Naive thymus-derived CD4-positive, alpha-beta T cell (primary cell): Measurements from ENCODE around the gene SPAG6. TPM values are rescaled to one million over a fixed set of nuclear protein-coding genes. Genes with fewer than 3 reads are reported as not detected.
"Not testable (repeated sequence)": the region's sequence is repeated elsewhere in the genome, so short reads cannot be mapped to it uniquely, and the experiment has no call there.

Source experiments
- ATAC-seq: fragments of 150-1000 bp; cut with Tn5 transposase; 2 replicates; pipeline ENCODE4 v1.10.0; 2021; ENCODE audit warnings: mild to moderate bottlenecking, moderate library complexity
- CTCF ChIA-PET: fragments of 350-600 bp; sonication (Branson Sonifier 250); formaldehyde crosslinking; loops from one replicate; lab custom pipeline; 2021; ENCODE audit warnings: antibody characterized with exemption; lab: Charles Lee
- POLR2A ChIA-PET: fragments of 350-600 bp; sonication (Branson Sonifier 250); formaldehyde crosslinking; loops from one replicate; lab custom pipeline; 2021; ENCODE audit warnings: antibody characterized with exemption, inconsistent platforms; lab: Charles Lee
- DNase-seq, 9 donors: peaks; one replicate each; pipeline versions ENCODE4 v3.0.0 to v3.0.0-alpha.2; 2020 to 2022; ENCODE audit warnings: mixed read lengths in 1 of 9
- H3K27ac ChIP-seq: one replicate; pipeline ENCODE4 v1.7.0; 2013; ENCODE audit warnings: mild to moderate bottlenecking, low read depth, low read length, moderate library complexity
- H3K27me3 ChIP-seq, 2 donors: one replicate each; pipeline ENCODE4 v1.7.0; 2013; ENCODE audit warnings: low read length in 2 of 2, mild to moderate bottlenecking in 2 of 2, moderate library complexity in 2 of 2; ENCODE audit not compliant: control insufficient read depth in 2 of 2, insufficient read depth in 2 of 2
- H3K36me3 ChIP-seq, 3 experiments: 1 replicate in 2 of 3; 2 replicates in 1 of 3; pipeline ENCODE4 v1.7.0; 2013; ENCODE audit warnings: low read length in 3 of 3, mild to moderate bottlenecking in 3 of 3, moderate library complexity in 1 of 3; ENCODE audit not compliant: insufficient read depth in 3 of 3, control insufficient read depth in 2 of 3
- H3K4me1 ChIP-seq, 2 donors: one replicate each; pipeline ENCODE4 v1.7.0; 2013; ENCODE audit warnings: low read length in 2 of 2, mild to moderate bottlenecking in 2 of 2, moderate library complexity in 1 of 2; ENCODE audit not compliant: control insufficient read depth in 2 of 2, insufficient read depth in 2 of 2
- H3K4me3 ChIP-seq: 2 replicates; pipeline ENCODE4 v1.7.0; 2013; ENCODE audit warnings: mild to moderate bottlenecking, low read length
- H3K9me3 ChIP-seq, 3 experiments: 1 replicate in 2 of 3; 2 replicates in 1 of 3; pipeline ENCODE4 v1.7.0; 2013; ENCODE audit warnings: low read length in 3 of 3; ENCODE audit not compliant: control insufficient read depth in 2 of 3
- H3K27ac Mint-ChIP-seq, 9 donors: one replicate each; pipeline ENCODE4 v1.8.0; 2020 to 2022; ENCODE audit warnings: mixed read lengths in 9 of 9, mild to moderate bottlenecking in 8 of 9, moderate library complexity in 5 of 9, inconsistent platforms in 2 of 9
- H3K27me3 Mint-ChIP-seq, 5 donors: one replicate each; pipeline ENCODE4 v1.8.0; 2021 to 2022; ENCODE audit warnings: mixed read lengths in 5 of 5, mild to moderate bottlenecking in 1 of 5
- H3K36me3 Mint-ChIP-seq, 5 donors: one replicate each; pipeline ENCODE4 v1.8.0; 2020 to 2022; ENCODE audit warnings: mixed read lengths in 5 of 5, mild to moderate bottlenecking in 3 of 5, inconsistent platforms in 1 of 5
- H3K4me1 Mint-ChIP-seq, 7 donors: one replicate each; pipeline ENCODE4 v1.8.0; 2020 to 2022; ENCODE audit warnings: mixed read lengths in 7 of 7, mild to moderate bottlenecking in 3 of 7, inconsistent platforms in 1 of 7
- H3K4me3 Mint-ChIP-seq, 10 donors: one replicate each; pipeline ENCODE4 v1.8.0; 2020 to 2022; ENCODE audit warnings: mild to moderate bottlenecking in 10 of 10, mixed read lengths in 10 of 10, moderate library complexity in 6 of 10, inconsistent platforms in 2 of 10
- H3K9me3 Mint-ChIP-seq, 11 donors: one replicate each; pipeline ENCODE4 v1.8.0; 2020 to 2022; ENCODE audit warnings: mixed read lengths in 11 of 11, mild to moderate bottlenecking in 4 of 11, inconsistent platforms in 1 of 11, moderate library complexity in 1 of 11
- intact Hi-C, 2 donors: fragments of 100-400 bp; cut with micrococcal nuclease; formaldehyde crosslinking; loops; one replicate each; pipeline ENCODE4 v1.15.1; 2023
- polyA plus RNA-seq, 2 donors: library from polyadenylated mRNA; unstranded; fragments of 300-500 nt; fragmentation: Illumina TruSeq; gene quantifications; one replicate each; pipeline ENCODE4 v1.2.3, GENCODE V29; 2021
- total RNA-seq, 6 experiments: library from RNA in 5 of 6; stranded (reverse) in 5 of 6; gene quantifications; 1 replicate in 5 of 6; 2 replicates in 1 of 6; pipeline ENCODE4 v1.2.3 and lab custom pipeline; 2021 to 2026

The SPAG6 gene
- total and polyA plus RNA-seq, 7 experiments from 2014 or later = 0.46 to 0.93 TPM; not detected in 5

DNA sequence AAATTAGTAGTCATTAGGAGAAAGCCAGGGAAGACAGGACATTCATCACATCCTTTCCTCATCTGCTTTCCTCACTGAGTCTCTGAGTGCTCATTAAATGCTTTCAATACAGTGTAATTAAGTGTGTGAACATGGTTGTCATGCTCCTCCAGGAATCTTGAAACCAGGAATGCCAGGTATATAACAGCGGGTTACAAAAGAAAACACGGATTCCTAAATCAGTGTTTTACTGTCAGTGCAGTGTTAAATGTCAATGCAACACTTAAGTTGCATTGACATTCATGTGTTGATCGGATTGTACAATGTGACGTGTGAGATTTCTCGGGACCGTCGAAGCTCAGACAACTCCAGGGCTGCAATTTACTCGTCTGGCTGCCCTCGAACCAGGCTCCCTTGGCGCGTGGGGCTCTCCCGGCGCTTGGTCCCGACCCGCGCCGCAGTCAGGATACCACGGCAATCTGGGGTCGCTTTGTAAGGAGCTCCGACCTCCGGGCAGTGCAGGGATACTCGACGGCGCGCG, 455 bp upstream of the SPAG6 start:
- Mint-ChIP-seq H3K9me3 (peaks cover 0 to 52% (median 17%) of the 10 kb centered on the region in 11 donors), H3K4me1 (peaks cover 0 to 28% (median 15%) of the 10 kb centered on the region in 7 donors), H3K36me3 (peaks cover 0 to 12% (median 0%) of the 10 kb centered on the region in 5 donors), H3K4me3 (peak overlapping the region in 8 of 10 donors; percentile 14 to 75 (median 45)), H3K27ac (peak overlapping the region in 6 of 9 donors; percentile 25 to 92 (median 46)), H3K27me3 (peaks cover 53 to 77% (median 61%) of the 10 kb centered on the region in 5 donors)
- Histone ChIP-seq H3K4me1 (peaks cover 7 to 8% of the 10 kb centered on the region in 2 donors), H3K27ac (no peak overlapping the region), H3K9me3 (peaks cover 0 to 4% (median 0%) of the 10 kb centered on the region in 3 experiments), H3K27me3 (peaks cover 26 to 52% of the 10 kb centered on the region in 2 donors), H3K4me3 (no peak overlapping the region), H3K36me3 (no peaks in the 10 kb centered on the region)
- ATAC-seq = no peak
- ChIA-PET CTCF (no interaction called here), POLR2A (interaction anchor here (0.6 to 3.3 kb wide), 4 partner anchors 16 to 92 kb away, joined by 3 to 11 read pairs (median 6); partner anchors contain the start of gene COMMD3)
- intact Hi-C loops = loop anchor here (5.0 to 10.0 kb wide), 4 partner anchors 132 to 850 kb away; partner anchors contain the start of gene PTF1A (in 1 of the 2)
- DNase-seq = peak in 2 of 9 donors; percentile 5 to 14

- peak overlapping the region; percentile 6 to 65 (median 40) for H3K4me3 Mint-ChIP-seq
- peaks cover 50 to 80% (median 62%) of the 10 kb centered on the region in 5 donors for H3K27me3 Mint-ChIP-seq
- H3K27ac ChIP-seq = no peak overlapping the region
- H3K9me3 ChIP-seq = peaks cover 0 to 4% (median 0%) of the 10 kb centered on the region in 3 experiments
- ChIA-PET CTCF (no interaction called here), POLR2A (no interaction called here)
- peaks cover 0 to 24% (median 11%) of the 10 kb centered on the region in 7 donors for H3K4me1 Mint-ChIP-seq
- H3K27ac Mint-ChIP-seq = peak overlapping the region in 7 of 9 donors; percentile 18 to 82 (median 56)
- intact Hi-C loops = loop anchor here in 1 of 2 donors (10.0 kb wide), 1 partner anchor 849 kb away; the partner anchor contains the start of gene PTF1A
- H3K9me3 Mint-ChIP-seq = peaks cover 0 to 47% (median 17%) of the 10 kb centered on the region in 11 donors
- no peaks in the 10 kb centered on the region for H3K36me3 ChIP-seq
- no peak overlapping the region for H3K4me3 ChIP-seq
- peaks cover 0 to 8% (median 0%) of the 10 kb centered on the region in 5 donors for H3K36me3 Mint-ChIP-seq
- peaks cover 0 to 4% of the 10 kb centered on the region in 2 donors for H3K4me1 ChIP-seq
- DNase-seq = no peak
- ATAC-seq = no peak
- H3K27me3 ChIP-seq = peaks cover 26 to 44% of the 10 kb centered on the region in 2 donors
These were observed 883 bp downstream of the SPAG6 start for GRCh38 chr10:22346096-22346661.

GRCh38 chr10:22349755-22350154, 4.5 kb downstream of the SPAG6 start:
- Histone ChIP-seq H3K36me3 (no peaks in the 10 kb centered on the region), H3K27me3 (peaks cover 3 to 10% of the 10 kb centered on the region in 2 donors), H3K4me3 (no peak overlapping the region), H3K4me1 (no peaks in the 10 kb centered on the region), H3K27ac (no peak overlapping the region), H3K9me3 (peaks cover 0 to 3% (median 0%) of the 10 kb centered on the region in 3 experiments)
- ChIA-PET POLR2A (no interaction called here), CTCF (no interaction called here)
- intact Hi-C loops = loop anchor here in 1 of 2 donors (10.0 kb wide), 1 partner anchor 845 kb away; the partner anchor contains the start of gene PTF1A
- peaks cover 0 to 8% (median 0%) of the 10 kb centered on the region in 5 donors for H3K36me3 Mint-ChIP-seq
- no peak overlapping the region for H3K4me3 Mint-ChIP-seq
- no peak for DNase-seq
- H3K4me1 Mint-ChIP-seq = peaks cover 0 to 10% (median 7%) of the 10 kb centered on the region in 7 donors
- peaks cover 23 to 55% (median 34%) of the 10 kb centered on the region in 5 donors for H3K27me3 Mint-ChIP-seq
- no peak for ATAC-seq
- H3K9me3 Mint-ChIP-seq = peaks cover 0 to 17% (median 8%) of the 10 kb centered on the region in 11 donors
- H3K27ac Mint-ChIP-seq = no peak overlapping the region

GRCh38 chr10:22351131-22351703, 5.9 kb downstream of the SPAG6 start:
- DNase-seq = no peak
- ChIA-PET POLR2A (no interaction called here), CTCF (no interaction called here)
- H3K36me3 ChIP-seq = no peaks in the 10 kb centered on the region
- no peaks in the 10 kb centered on the region for H3K4me1 ChIP-seq
- H3K27ac ChIP-seq = no peak overlapping the region
- no peak overlapping the region for H3K4me3 Mint-ChIP-seq
- no peaks in the 10 kb centered on the region for H3K27me3 ChIP-seq
- ATAC-seq = no peak
- H3K9me3 Mint-ChIP-seq = peaks cover 0 to 8% (median 3%) of the 10 kb centered on the region in 11 donors
- H3K9me3 ChIP-seq = no peaks in the 10 kb centered on the region
- intact Hi-C loops = no loop called here
- H3K27ac Mint-ChIP-seq = no peak overlapping the region
- peaks cover 0 to 3% (median 0%) of the 10 kb centered on the region in 5 donors for H3K36me3 Mint-ChIP-seq
- no peak overlapping the region for H3K4me3 ChIP-seq
- H3K4me1 Mint-ChIP-seq = peaks cover 0 to 4% (median 2%) of the 10 kb centered on the region in 7 donors
- peaks cover 16 to 45% (median 26%) of the 10 kb centered on the region in 5 donors for H3K27me3 Mint-ChIP-seq

DNA sequence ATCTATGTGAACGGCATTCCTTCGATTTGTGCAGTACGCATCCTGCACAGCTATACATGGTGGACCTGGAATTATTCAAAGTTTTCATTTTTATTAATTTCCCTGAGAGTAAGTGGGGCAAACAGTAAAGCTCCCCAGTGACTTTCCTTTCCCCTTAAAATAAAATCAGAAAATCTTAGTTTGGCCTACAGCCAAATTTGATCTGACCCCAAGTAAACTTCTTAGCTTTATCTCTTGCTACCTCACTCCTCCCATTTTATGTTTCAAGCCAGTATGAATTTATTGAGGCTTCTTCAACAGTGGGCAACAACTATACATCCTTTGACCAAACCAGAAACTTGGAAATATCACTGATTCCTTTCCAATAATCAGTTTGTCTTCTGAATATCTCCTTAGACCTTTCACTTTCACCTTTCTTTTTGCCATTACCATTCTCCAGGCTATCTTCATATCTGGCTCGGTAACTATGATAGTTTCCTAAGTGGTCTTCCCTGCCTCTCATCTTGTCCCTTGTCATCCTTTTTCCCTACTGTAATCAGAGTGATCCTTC, 11.1 kb downstream of the SPAG6 start:
- CTCF ChIA-PET = no interaction called here

DNA sequence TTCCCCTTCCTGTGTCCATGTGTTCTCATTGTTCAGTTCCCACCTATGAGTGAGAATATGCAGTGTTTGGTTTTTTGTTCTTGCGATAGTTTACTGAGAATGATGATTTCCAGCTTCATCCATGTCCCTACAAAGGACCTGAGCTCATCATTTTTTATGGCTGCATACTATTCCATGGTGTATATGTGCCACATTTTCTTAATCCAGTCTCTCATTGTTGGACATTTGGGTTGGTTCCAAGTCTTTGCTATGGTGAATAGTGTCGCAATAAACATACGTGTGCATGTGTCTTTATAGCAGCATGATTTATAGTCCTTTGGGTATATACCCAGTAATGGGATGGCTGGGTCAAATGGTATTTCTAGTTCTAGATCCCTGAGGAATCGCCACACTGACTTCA, 12.5 kb downstream of the SPAG6 start:
- ATAC-seq, H3K27me3 ChIP-seq, H3K4me1 Mint-ChIP-seq, H3K36me3 ChIP-seq, H3K36me3 Mint-ChIP-seq, H3K4me1 ChIP-seq, H3K9me3 Mint-ChIP-seq, CTCF ChIA-PET, H3K9me3 ChIP-seq, POLR2A ChIA-PET, H3K27ac ChIP-seq, H3K4me3 Mint-ChIP-seq, DNase-seq, intact Hi-C loops, H3K27ac Mint-ChIP-seq, H3K4me3 ChIP-seq: not testable (repeated sequence)
- peaks cover 6 to 13% (median 9%) of the 10 kb centered on the region in 5 donors for H3K27me3 Mint-ChIP-seq

More for the DNA sequence above, 11.1 kb downstream of the SPAG6 start:
- no peaks in the 10 kb centered on the region for H3K36me3 ChIP-seq
- Mint-ChIP-seq H3K27ac (no peak overlapping the region), H3K4me3 (no peak overlapping the region), H3K36me3 (no peaks in the 10 kb centered on the region), H3K9me3 (peaks cover 0 to 1% (median 0%) of the 10 kb centered on the region in 11 donors), H3K4me1 (peaks cover 0 to 2% (median 0%) of the 10 kb centered on the region in 7 donors), H3K27me3 (peaks cover 5 to 10% (median 9%) of the 10 kb centered on the region in 5 donors)
- H3K4me3 ChIP-seq = no peak overlapping the region
- intact Hi-C loops = no loop called here
- H3K27me3 ChIP-seq = no peaks in the 10 kb centered on the region
- H3K9me3 ChIP-seq = no peaks in the 10 kb centered on the region
- H3K27ac ChIP-seq = no peak overlapping the region
- DNase-seq (no peak), ATAC-seq (no peak)
- POLR2A ChIA-PET = interaction anchor here (1.0 kb wide), 1 partner anchor 17 kb away, joined by 3 read pairs; no protein-coding TSS in a partner anchor
- H3K4me1 ChIP-seq = no peaks in the 10 kb centered on the region
